ENCODE data around the gene SGO2. TPM values are rescaled to one million over a fixed set of nuclear protein-coding genes. Genes with fewer than 3 reads are reported as not detected.

SGO2 gene
- total RNA-seq, 1 experiment from 2014 or later = 14.2 TPM

- no peak overlapping the region for H3K4me3 Mint-ChIP-seq (ENCODE audit: unreplicated experiment)
- H3K9me3 Mint-ChIP-seq (ENCODE audit: unreplicated experiment) = no peaks in the 10 kb centered on the region
- intact Hi-C loops (cut with micrococcal nuclease) = no loop called here
- H3K27me3 Mint-ChIP-seq (ENCODE audit: insufficient read depth, unreplicated experiment) = no peaks in the 10 kb centered on the region
- BruUV-seq (replicated peaks) = no TSS peak
- DNase-seq (ENCODE audit: unreplicated experiment) = no peak
- H3K27ac Mint-ChIP-seq (ENCODE audit: low read depth, unreplicated experiment) = no peak overlapping the region
- no peak for TF ChIP-seq CTCF (IDR thresholded peaks at IDR 0.05; ENCODE audit: unreplicated experiment)
- no peaks in the 10 kb centered on the region for H3K4me1 Mint-ChIP-seq (ENCODE audit: insufficient read depth, unreplicated experiment)
- ChIA-PET CTCF (interaction anchor here (0.6 to 2.1 kb wide), 9 partner anchors 9 to 737 kb away, joined by 3 to 16 read pairs (median 6); partner anchors contain the start of gene KCTD18), POLR2A (no interaction called here)
- peaks cover 60% of the 10 kb centered on the region for H3K36me3 Mint-ChIP-seq (ENCODE audit: insufficient read depth, unreplicated experiment)
These were observed 32.0 kb upstream of the SGO2 start for GRCh38 chr2:200494048-200494447.

- TF ChIP-seq CTCF (IDR thresholded peaks at IDR 0.05; ENCODE audit: unreplicated experiment) = no peak
- POLR2A ChIA-PET = interaction anchor here (1.0 kb wide), 1 partner anchor 11 kb away, joined by 3 read pairs; no protein-coding TSS in a partner anchor
- no TSS peak for BruUV-seq (replicated peaks)
- Mint-ChIP-seq H3K9me3 (ENCODE audit: unreplicated experiment) (no peaks in the 10 kb centered on the region), H3K36me3 (ENCODE audit: insufficient read depth, unreplicated experiment) (peaks cover 53% of the 10 kb centered on the region), H3K4me1 (ENCODE audit: insufficient read depth, unreplicated experiment) (no peaks in the 10 kb centered on the region), H3K4me3 (ENCODE audit: unreplicated experiment) (no peak overlapping the region), H3K27me3 (ENCODE audit: insufficient read depth, unreplicated experiment) (no peaks in the 10 kb centered on the region), H3K27ac (ENCODE audit: low read depth, unreplicated experiment) (no peak overlapping the region)
- CTCF ChIA-PET = interaction anchor here (0.6 to 3.5 kb wide), 6 partner anchors 14 to 517 kb away, joined by 3 to 28 read pairs (median 3); no protein-coding TSS in a partner anchor
- no peak for DNase-seq (ENCODE audit: unreplicated experiment)
- intact Hi-C loops (cut with micrococcal nuclease) = no loop called here
These were observed 29.3 kb upstream of the SGO2 start for GRCh38 chr2:200496696-200497095.

GRCh38 chr2:200498402-200499162 lies 27.4 kb upstream of the SGO2 start:
- Mint-ChIP-seq H3K9me3 (ENCODE audit: unreplicated experiment) (no peaks in the 10 kb centered on the region), H3K4me3 (ENCODE audit: unreplicated experiment) (no peak overlapping the region), H3K27me3 (ENCODE audit: insufficient read depth, unreplicated experiment) (no peaks in the 10 kb centered on the region), H3K4me1 (ENCODE audit: insufficient read depth, unreplicated experiment) (no peaks in the 10 kb centered on the region), H3K36me3 (ENCODE audit: insufficient read depth, unreplicated experiment) (peaks cover 53% of the 10 kb centered on the region), H3K27ac (ENCODE audit: low read depth, unreplicated experiment) (no peak overlapping the region)
- no peak for DNase-seq (ENCODE audit: unreplicated experiment)
- CTCF ChIA-PET = interaction anchor here (0.5 to 3.5 kb wide), 6 partner anchors 11 to 523 kb away, joined by 3 to 28 read pairs (median 4); partner anchors contain the start of gene KCTD18
- intact Hi-C loops (cut with micrococcal nuclease) = no loop called here
- no peak for TF ChIP-seq CTCF (IDR thresholded peaks at IDR 0.05; ENCODE audit: unreplicated experiment)
- POLR2A ChIA-PET = interaction anchor here (0.7 to 2.3 kb wide), 5 partner anchors 9 to 90 kb away, joined by 3 to 10 read pairs (median 4); no protein-coding TSS in a partner anchor
- no TSS peak for BruUV-seq (replicated peaks)

GRCh38 chr2:200502196-200502595 lies 23.8 kb upstream of the SGO2 start:
- no peaks in the 10 kb centered on the region for H3K9me3 Mint-ChIP-seq (ENCODE audit: unreplicated experiment)
- no peak overlapping the region for H3K4me3 Mint-ChIP-seq (ENCODE audit: unreplicated experiment)
- intact Hi-C loops (cut with micrococcal nuclease) = no loop called here
- POLR2A ChIA-PET = no interaction called here
- peaks cover 59% of the 10 kb centered on the region for H3K36me3 Mint-ChIP-seq (ENCODE audit: insufficient read depth, unreplicated experiment)
- H3K27me3 Mint-ChIP-seq (ENCODE audit: insufficient read depth, unreplicated experiment) = no peaks in the 10 kb centered on the region
- BruUV-seq (replicated peaks) = no TSS peak
- H3K4me1 Mint-ChIP-seq (ENCODE audit: insufficient read depth, unreplicated experiment) = no peaks in the 10 kb centered on the region
- CTCF ChIA-PET = interaction anchor here (0.7 to 1.5 kb wide), 3 partner anchors 18 to 285 kb away, joined by 3 to 7 read pairs (median 4); no protein-coding TSS in a partner anchor
- no peak for DNase-seq (ENCODE audit: unreplicated experiment)
- H3K27ac Mint-ChIP-seq (ENCODE audit: low read depth, unreplicated experiment) = no peak overlapping the region
- no peak for TF ChIP-seq CTCF (IDR thresholded peaks at IDR 0.05; ENCODE audit: unreplicated experiment)
